ENCODE measurements around the gene RAD52. TPM values are rescaled to one million over a fixed set of nuclear protein-coding genes. Genes with fewer than 3 reads are reported as not detected.

RAD52 gene
- polyA plus RNA-seq, 3 donors, result 0.79 to 14.3 (median 1.1) TPM

GRCh38 chr12:953776-954175 lies 4.3 kb upstream of the RAD52 start:
- H3K4me1 ChIP-seq (ENCODE audit: control insufficient read depth in 1 of 2, insufficient read depth in 2 of 2, low read length in 2 of 2), result peaks cover 12 to 13% of the 10 kb centered on the region in 2 donors
- H3K4me3 ChIP-seq (replicated peaks in 1 of 3; ENCODE audit: low read depth in 2 of 3, low read length in 3 of 3), result no peak overlapping the region
- Mint-ChIP-seq H3K4me1 (peaks cover 18% of the 10 kb centered on the region), H3K4me3 (no peak overlapping the region), H3K27me3 (ENCODE audit: low read depth in 3 of 3) (no peaks in the 10 kb centered on the region), H3K9me3 (peaks cover 0 to 2% (median 0%) of the 10 kb centered on the region in 7 donors), H3K27ac (peak overlapping the region in 4 of 7 donors; percentile 25 to 77 (median 63)), H3K36me3 (no peaks in the 10 kb centered on the region)
- H3K36me3 ChIP-seq (replicated peaks in 1 of 2; ENCODE audit: control insufficient read depth in 1 of 2, insufficient read depth in 2 of 2, low read length in 2 of 2), result no peaks in the 10 kb centered on the region
- H4K20me1 ChIP-seq (ENCODE audit: insufficient read depth, low read length), result no peaks in the 10 kb centered on the region
- H3K79me2 ChIP-seq (ENCODE audit: insufficient read depth, low read length), result peaks cover 5% of the 10 kb centered on the region
- H3K27me3 ChIP-seq (ENCODE audit: control insufficient read depth in 2 of 2, insufficient read depth in 2 of 2, low read length in 2 of 2), result no peaks in the 10 kb centered on the region
- intact Hi-C loops (cut with micrococcal nuclease), result loop anchor here (5.0 to 10.0 kb wide), 2 partner anchors 34 to 59 kb away; no protein-coding TSS in a partner anchor
- TF ChIP-seq, protein P1, sequence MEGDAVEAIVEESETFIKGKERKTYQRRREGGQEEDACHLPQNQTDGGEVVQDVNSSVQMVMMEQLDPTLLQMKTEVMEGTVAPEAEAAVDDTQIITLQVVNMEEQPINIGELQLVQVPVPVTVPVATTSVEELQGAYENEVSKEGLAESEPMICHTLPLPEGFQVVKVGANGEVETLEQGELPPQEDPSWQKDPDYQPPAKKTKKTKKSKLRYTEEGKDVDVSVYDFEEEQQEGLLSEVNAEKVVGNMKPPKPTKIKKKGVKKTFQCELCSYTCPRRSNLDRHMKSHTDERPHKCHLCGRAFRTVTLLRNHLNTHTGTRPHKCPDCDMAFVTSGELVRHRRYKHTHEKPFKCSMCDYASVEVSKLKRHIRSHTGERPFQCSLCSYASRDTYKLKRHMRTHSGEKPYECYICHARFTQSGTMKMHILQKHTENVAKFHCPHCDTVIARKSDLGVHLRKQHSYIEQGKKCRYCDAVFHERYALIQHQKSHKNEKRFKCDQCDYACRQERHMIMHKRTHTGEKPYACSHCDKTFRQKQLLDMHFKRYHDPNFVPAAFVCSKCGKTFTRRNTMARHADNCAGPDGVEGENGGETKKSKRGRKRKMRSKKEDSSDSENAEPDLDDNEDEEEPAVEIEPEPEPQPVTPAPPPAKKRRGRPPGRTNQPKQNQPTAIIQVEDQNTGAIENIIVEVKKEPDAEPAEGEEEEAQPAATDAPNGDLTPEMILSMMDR (IDR thresholded peaks at IDR 0.05), result no peak
- no peak overlapping the region for H3K9ac ChIP-seq (ENCODE audit: insufficient read depth, low read length, poor library complexity, severe bottlenecking)
- no peak overlapping the region for H3K4me2 ChIP-seq (replicated peaks; ENCODE audit: extremely low read depth, low read length, poor library complexity, severe bottlenecking)
- H3K9me3 ChIP-seq (replicated peaks in 1 of 2; ENCODE audit: control insufficient read depth in 1 of 2, insufficient read depth in 1 of 2, low read length in 2 of 2), result no peaks in the 10 kb centered on the region
- peak overlapping the region; percentile 22 for H2AFZ ChIP-seq (ENCODE audit: insufficient read depth, low read depth, low read length, poor library complexity, severe bottlenecking)
- DNase-seq, result peak in 2 of 3 donors; percentile 3 to 27
- H3K27ac ChIP-seq (ENCODE audit: low read depth in 1 of 2, low read length in 2 of 2), result peak overlapping the region in 1 of 2 donors; percentile 9
- WGBS (ENCODE audit: insufficient coverage), result 72% methylated on average over 4 of the region's 7 CpGs

GRCh38 chr12:951176-951575 lies 1.7 kb upstream of the RAD52 start:
- H3K36me3 Mint-ChIP-seq, result no peaks in the 10 kb centered on the region
- H3K27ac ChIP-seq (ENCODE audit: low read depth in 1 of 2, low read length in 2 of 2), result no peak overlapping the region

More at GRCh38 chr12:951176-951575, 1.7 kb upstream of the RAD52 start:
- no CpG with 5 or more reads among the region's 1 CpG for WGBS (ENCODE audit: insufficient coverage)
- Mint-ChIP-seq H3K9me3 (peaks cover 0 to 2% (median 0%) of the 10 kb centered on the region in 7 donors), H3K27me3 (ENCODE audit: low read depth in 3 of 3) (no peaks in the 10 kb centered on the region), H3K4me1 (peaks cover 32% of the 10 kb centered on the region), H3K27ac (peak overlapping the region in 2 of 7 donors; percentile 16 to 70), H3K4me3 (no peak overlapping the region)
- TF ChIP-seq, protein P1 (IDR thresholded peaks at IDR 0.05), result no peak
- Histone ChIP-seq H3K9me3 (replicated peaks in 1 of 2; ENCODE audit: control insufficient read depth in 1 of 2, insufficient read depth in 1 of 2, low read length in 2 of 2) (no peaks in the 10 kb centered on the region), H3K4me1 (ENCODE audit: control insufficient read depth in 1 of 2, insufficient read depth in 2 of 2, low read length in 2 of 2) (peaks cover 19 to 22% of the 10 kb centered on the region in 2 donors), H3K27me3 (ENCODE audit: control insufficient read depth in 2 of 2, insufficient read depth in 2 of 2, low read length in 2 of 2) (no peaks in the 10 kb centered on the region), H4K20me1 (ENCODE audit: insufficient read depth, low read length) (no peaks in the 10 kb centered on the region), H2AFZ (ENCODE audit: insufficient read depth, low read depth, low read length, poor library complexity, severe bottlenecking) (no peak overlapping the region), H3K4me3 (replicated peaks in 1 of 3; ENCODE audit: low read depth in 2 of 3, low read length in 3 of 3) (no peak overlapping the region), H3K36me3 (replicated peaks in 1 of 2; ENCODE audit: control insufficient read depth in 1 of 2, insufficient read depth in 2 of 2, low read length in 2 of 2) (no peaks in the 10 kb centered on the region), H3K79me2 (ENCODE audit: insufficient read depth, low read length) (peaks cover 31% of the 10 kb centered on the region), H3K4me2 (replicated peaks; ENCODE audit: extremely low read depth, low read length, poor library complexity, severe bottlenecking) (no peak overlapping the region), H3K9ac (ENCODE audit: insufficient read depth, low read length, poor library complexity, severe bottlenecking) (no peak overlapping the region)
- intact Hi-C loops (cut with micrococcal nuclease), result loop anchor here (5.0 to 10.0 kb wide), 2 partner anchors 36 to 56 kb away; no protein-coding TSS in a partner anchor
- no peak for DNase-seq

All from CD14-positive monocyte (primary cell).